K562 (cell line): ENCODE results near the gene P2RX5. TPM values are rescaled to one million over a fixed set of nuclear protein-coding genes. Genes with fewer than 3 reads are reported as not detected.

Experiments used
- IRF1 ChIP-seq: sonication (generic); formaldehyde crosslinking; IDR thresholded peaks from 2 replicates; pipeline ENCODE4 v1.8.0; 2022; ENCODE audit warnings: missing genetic modification reagents, mild to moderate bottlenecking, borderline replicate concordance
- MYNN ChIP-seq, 2 experiments: sonication (generic); formaldehyde crosslinking in 1 of 2; IDR thresholded peaks; 2 replicates each; pipeline versions ENCODE4 v1.5.0 to v1.6.1; 2016 to 2020; ENCODE audit warnings: antibody characterized with exemption in 1 of 2, missing genetic modification reagents in 1 of 2
- NFYB ChIP-seq: IDR thresholded peaks from 2 replicates; pipeline ENCODE4 v1.6.1; 2011; ENCODE audit warnings: mild to moderate bottlenecking, moderate library complexity; ENCODE audit not compliant: insufficient read length; ENCODE audit errors: extremely low read depth
- POLR2A ChIP-seq: fragments of 450-650 bp; conservative IDR thresholded peaks from 2 replicates; pipeline ENCODE4 v1.6.1; 2016
- POLR2G ChIP-seq: fragments of 200-400 bp; formaldehyde crosslinking; IDR thresholded peaks from 2 replicates; pipeline ENCODE4 v1.6.1; 2017; ENCODE audit warnings: low read depth, mild to moderate bottlenecking, antibody characterized with exemption, low read length, moderate library complexity
- REST ChIP-seq, 2 experiments: fragments of 450-650 bp; formaldehyde crosslinking in 1 of 2; IDR thresholded peaks; 2 replicates each; pipeline versions ENCODE4 v1.4.0 to v1.6.1; 2014 to 2020; ENCODE audit warnings: mild to moderate bottlenecking in 2 of 2, borderline replicate concordance in 1 of 2, low read depth in 1 of 2
- SRF ChIP-seq, 2 experiments: fragments of 250-450, 450-650 bp in 1 of 2; sonication (Bioruptor Pico) in 1 of 2; sonication (generic) in 1 of 2; formaldehyde crosslinking; IDR thresholded peaks; 2 replicates each; pipeline versions ENCODE4 v1.5.0 to v1.5.1; 2020 to 2022; ENCODE audit warnings: mild to moderate bottlenecking in 1 of 2, missing genetic modification reagents in 1 of 2
- TRIM25 ChIP-seq: fragments of 450-650 bp; IDR thresholded peaks from 2 replicates; pipeline ENCODE4 v1.7.0; 2016; ENCODE audit warnings: borderline replicate concordance
- ZNF354B ChIP-seq: fragments of 250-450 bp; sonication (Bioruptor Pico); IDR thresholded peaks from 2 replicates; pipeline ENCODE4 v1.4.0; 2020
- ZNF639 ChIP-seq, 2 experiments: fragments of 200-800 bp in 1 of 2; sonication (Bioruptor generic) in 1 of 2; sonication (generic) in 1 of 2; formaldehyde crosslinking in 1 of 2; IDR thresholded peaks in 1 of 2; conservative IDR thresholded peaks in 1 of 2; 2 replicates each; pipeline versions ENCODE4 v1.5.0 to v1.6.1; 2016 to 2020; ENCODE audit warnings: missing compliant biosample characterization in 1 of 2, missing genetic modification characterization in 1 of 2, missing genetic modification reagents in 1 of 2
- ZNF766 ChIP-seq: fragments of 200-800 bp; sonication (Bioruptor generic); conservative IDR thresholded peaks from 2 replicates; pipeline ENCODE4 v1.6.1; 2016; ENCODE audit warnings: missing genetic modification characterization, missing compliant biosample characterization
- polyA plus RNA-seq, 8 experiments: library from polyadenylated mRNA; depleted of rRNA in 4 of 8; stranded (reverse) in 5 of 8; unstranded in 3 of 8; fragments of >200 nt; fragmentation: Nextera tagmentation in 2 of 8; fragmentation: Illumina TruSeq in 1 of 8; extraction: Ambion mirVana in 2 of 8; extraction: Trizol in 1 of 8; gene quantifications; 2 replicates each; pipeline versions ENCODE4 v1.2.1 to v1.2.3, GENCODE V29; 2011 to 2014; ENCODE audit warnings: inconsistent platforms in 1 of 8, missing spikeins in 1 of 8
- total RNA-seq, 7 experiments: library from RNA; depleted of rRNA in 6 of 7; stranded (reverse); fragments of >200 nt in 6 of 7; fragmentation: Illumina TruSeq in 2 of 7; extraction: Trizol in 2 of 7; gene quantifications; 2 replicates each; pipeline versions ENCODE4 v1.2.1 to v1.2.3, GENCODE V29; 2011 to 2021; ENCODE audit warnings: low replicate concordance in 1 of 7

Gene P2RX5
- total and polyA plus RNA-seq, 9 of the 15 experiments (the other 6 are each of a cell fraction or from before 2014, with no cell fraction given), result 0.31 to 4.0 (median 1.3) TPM

GRCh38 chr17:3636154-3636907, 59.6 kb downstream of the P2RX5 start, which contains the start of the genes CTNS and SHPK (continued):
- no peak for TF ChIP-seq MYNN (IDR thresholded peaks at IDR 0.05)
- TF ChIP-seq MYNN (CRISPR knock-in tag; IDR thresholded peaks at IDR 0.05), result no peak
- peak in 1 of 2 experiments; percentile 87; a peak in 2 of 4 replicates for TF ChIP-seq SRF (CRISPR knock-in tag; IDR thresholded peaks at IDR 0.05)
- TF ChIP-seq TRIM25, result no peak
- 0 out of 4 replicates have a peak, but pooled peaks of 1 of the 2 experiments have one; percentile 40 for TF ChIP-seq ZNF639 (CRISPR knock-in tag; conservative IDR thresholded peaks at IDR 0.05 in 1 of 2, IDR thresholded peaks at IDR 0.05 in 1 of 2)
- peak; percentile 85 for TF ChIP-seq REST (IDR thresholded peaks at IDR 0.05; ENCODE audit: borderline replicate concordance)
- no peak for TF ChIP-seq REST (CRISPR knock-in tag; IDR thresholded peaks at IDR 0.05; ENCODE audit: low read depth)
- peak; percentile 89 for TF ChIP-seq POLR2G
- no peak for TF ChIP-seq IRF1 (CRISPR knock-in tag)
- TF ChIP-seq NFYB, result peak; percentile 33
- peak; percentile 66; the same call in 1 of the 2 replicates for TF ChIP-seq ZNF766 (CRISPR knock-in tag)
- TF ChIP-seq POLR2A, result peak; percentile 70
- TF ChIP-seq ZNF354B (CRISPR knock-in tag), result no peak
